ENCODE data around the gene SULF2.

The SULF2 gene

GRCh38 chr20:47667531-47668312 is 117.6 kb downstream of the SULF2 start:
- DNase-seq = no peak

- no peak for DNase-seq
Observed at GRCh38 chr20:47667086-47667485, 118.2 kb downstream of the SULF2 start.

- DNase-seq = no peak
Observed at GRCh38 chr20:47666304-47666703, 119.0 kb downstream of the SULF2 start.

- DNase-seq = no peak
Observed at GRCh38 chr20:47665221-47665991, 119.9 kb downstream of the SULF2 start.

GRCh38 chr20:47664744-47665143 is 120.5 kb downstream of the SULF2 start:
- no peak for DNase-seq

GRCh38 chr20:47664068-47664437 is 121.2 kb downstream of the SULF2 start:
- no peak for DNase-seq

GRCh38 chr20:47663354-47664067 is 121.8 kb downstream of the SULF2 start:
- DNase-seq = peak; percentile 52

- DNase-seq = no peak
Observed at GRCh38 chr20:47662483-47663353, 122.6 kb downstream of the SULF2 start.

- no peak for DNase-seq
Observed at GRCh38 chr20:47661714-47662113, 123.6 kb downstream of the SULF2 start.

GRCh38 chr20:47660983-47661700 is 124.1 kb downstream of the SULF2 start:
- no peak for DNase-seq

GRCh38 chr20:47660602-47660905 is 124.7 kb downstream of the SULF2 start:
- no peak for DNase-seq

GRCh38 chr20:47659904-47660601 is 125.2 kb downstream of the SULF2 start:
- DNase-seq = no peak

GRCh38 chr20:47656318-47656717 is 129.0 kb downstream of the SULF2 start:
- no peak for DNase-seq

- no peak for DNase-seq
Observed at GRCh38 chr20:47655635-47656034, 129.6 kb downstream of the SULF2 start.

- DNase-seq = no peak
Observed at GRCh38 chr20:47654370-47654769, 130.9 kb downstream of the SULF2 start.

GRCh38 chr20:47653869-47654268 is 131.4 kb downstream of the SULF2 start:
- no peak for DNase-seq

- no peak for DNase-seq
Observed at GRCh38 chr20:47652794-47653193, 132.5 kb downstream of the SULF2 start.

- DNase-seq = no peak
Observed at GRCh38 chr20:47652301-47652700, 133.0 kb downstream of the SULF2 start.

- no peak for DNase-seq
Observed at GRCh38 chr20:47648943-47649342, 136.3 kb downstream of the SULF2 start.

- no peak for DNase-seq
Observed at GRCh38 chr20:47647994-47648393, 137.3 kb downstream of the SULF2 start.

- DNase-seq = no peak
Observed at GRCh38 chr20:47645632-47646031, 139.6 kb downstream of the SULF2 start.

GRCh38 chr20:47642624-47643023 is 142.7 kb downstream of the SULF2 start:
- DNase-seq = no peak
